ENCODE results near the gene MGAT3.

MGAT3 gene

DNA sequence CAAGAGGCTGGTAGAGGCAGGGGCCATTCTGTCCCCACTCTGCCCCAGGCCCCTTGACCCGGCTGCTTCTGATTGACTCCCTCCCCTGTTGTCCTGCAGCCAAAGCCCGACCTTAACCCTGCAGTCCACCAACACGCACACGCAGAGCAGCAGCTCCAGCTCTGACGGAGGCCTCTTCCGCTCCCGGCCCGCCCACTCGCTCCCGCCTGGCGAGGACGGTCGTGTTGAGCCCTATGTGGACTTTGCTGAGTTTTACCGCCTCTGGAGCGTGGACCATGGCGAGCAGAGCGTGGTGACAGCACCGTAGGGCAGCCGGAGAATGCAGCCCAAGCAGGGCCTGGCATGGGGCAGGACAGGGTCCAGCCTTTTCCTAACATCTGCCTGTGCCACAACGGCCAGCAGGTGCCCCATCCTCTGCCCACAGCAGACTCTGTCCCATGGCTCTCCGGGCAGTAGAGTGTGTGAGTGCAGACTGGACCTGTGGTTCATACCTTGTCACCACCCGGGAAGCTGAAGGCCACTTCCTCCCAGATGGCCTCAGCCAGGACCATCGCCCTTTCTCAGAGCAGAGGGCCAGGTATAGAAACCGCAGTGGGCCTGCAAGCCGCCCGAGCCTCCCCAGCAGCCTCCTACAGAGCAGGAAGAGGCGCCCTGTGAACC lies 26.8 kb upstream of the MGAT3 start:
- no peak for DNase-seq

DNA sequence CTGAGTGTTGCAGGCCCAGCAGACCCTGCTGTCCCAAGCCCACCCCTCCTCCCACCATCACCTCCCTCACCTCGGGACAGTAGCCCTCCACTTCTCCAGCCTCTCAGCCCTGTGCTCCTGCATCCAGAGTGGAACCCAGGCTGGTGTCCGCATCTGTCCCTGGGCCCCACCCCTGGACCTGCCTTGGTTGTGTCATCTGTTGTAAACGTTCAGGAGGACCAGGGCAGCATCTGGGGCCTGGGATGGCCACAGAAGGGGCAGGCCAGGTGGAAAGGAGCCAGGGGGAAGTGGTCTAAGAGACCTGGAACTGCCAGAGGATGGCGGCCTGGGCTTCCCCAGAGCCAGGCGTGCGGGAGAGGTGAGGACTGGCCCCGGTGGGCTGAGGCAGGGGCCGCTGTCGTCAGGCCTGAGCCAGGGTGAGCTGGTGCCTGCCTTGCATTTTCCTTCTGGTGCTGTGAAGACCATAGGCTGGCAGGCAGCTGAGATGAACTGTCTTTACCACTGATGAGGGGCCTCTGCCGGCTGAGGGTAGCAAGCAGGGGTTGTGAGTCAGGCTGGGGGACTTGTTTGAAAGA lies 26.1 kb upstream of the MGAT3 start:
- DNase-seq, result no peak

DNA sequence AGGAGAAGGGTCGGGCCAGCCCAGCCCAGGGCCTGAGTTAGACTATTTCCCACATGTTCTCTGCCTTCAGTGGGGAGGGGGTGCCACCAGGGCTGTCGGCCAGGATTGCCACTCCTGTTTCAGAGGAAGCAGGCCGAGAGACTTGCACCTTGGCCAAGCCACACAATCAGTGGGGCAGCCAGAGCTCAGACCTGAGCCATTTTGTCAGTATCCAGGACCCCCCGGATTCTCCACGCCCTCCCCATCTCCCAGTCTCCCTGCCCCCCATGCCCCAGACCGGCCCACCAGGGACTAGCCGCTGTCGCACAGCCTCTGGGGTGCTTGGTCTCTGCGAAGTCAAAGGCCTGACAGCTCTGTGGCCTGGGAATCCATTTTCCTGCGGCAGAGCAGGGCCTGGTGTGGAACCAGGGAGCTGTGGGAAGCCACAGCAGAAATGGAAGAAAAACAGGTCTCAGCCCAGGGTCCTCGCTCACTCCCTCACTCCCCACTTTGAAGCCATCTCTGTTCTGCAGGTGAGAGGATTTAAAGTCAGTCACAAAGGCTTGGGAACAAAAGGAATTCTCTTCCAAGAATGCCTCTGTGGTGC lies 25.5 kb upstream of the MGAT3 start:
- DNase-seq, result no peak

DNA sequence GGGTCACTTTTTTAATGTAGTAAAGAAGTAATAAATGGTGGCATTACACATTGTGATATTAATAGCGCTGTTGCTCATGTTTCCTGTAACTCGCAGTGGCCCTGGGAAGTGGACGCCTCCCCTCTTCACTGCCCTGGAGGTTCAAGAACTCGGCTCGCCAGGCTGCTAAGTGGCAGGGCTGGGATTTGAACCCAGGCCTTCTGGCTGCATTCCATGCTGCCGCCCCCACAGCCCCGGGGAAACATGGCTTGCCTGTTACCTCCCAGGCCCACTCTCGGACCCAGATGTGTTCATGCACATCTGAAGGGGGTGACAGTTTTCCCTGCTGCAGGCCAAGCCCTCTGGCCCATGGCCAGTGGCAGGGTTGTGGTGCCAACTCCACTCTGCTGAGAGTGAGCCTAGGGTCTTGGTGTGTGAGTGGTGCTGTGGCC lies 25.0 kb upstream of the MGAT3 start:
- no peak for DNase-seq

DNA sequence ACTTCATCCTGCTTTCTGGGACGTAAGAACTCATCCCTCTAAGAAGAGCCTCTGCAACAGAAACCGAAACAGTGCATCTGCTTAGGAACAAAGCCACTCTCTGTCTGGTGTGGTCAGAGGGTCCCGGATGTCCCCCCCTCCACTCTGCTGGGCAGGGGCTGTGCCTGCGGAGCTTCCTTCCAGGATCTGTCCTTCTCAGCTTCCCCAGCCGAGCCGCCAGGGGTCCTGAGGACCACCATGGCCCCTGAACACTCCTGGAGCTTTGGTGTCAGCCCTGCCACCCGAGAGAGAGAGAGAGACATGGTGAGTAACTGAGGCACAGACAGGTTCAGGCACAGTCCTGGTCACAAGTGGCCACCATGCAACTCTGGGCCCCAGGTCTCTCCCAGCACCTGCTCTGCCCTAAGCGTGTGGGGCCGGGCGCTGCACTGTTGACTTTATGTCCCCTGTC lies 24.4 kb upstream of the MGAT3 start:
- DNase-seq, result no peak

DNA sequence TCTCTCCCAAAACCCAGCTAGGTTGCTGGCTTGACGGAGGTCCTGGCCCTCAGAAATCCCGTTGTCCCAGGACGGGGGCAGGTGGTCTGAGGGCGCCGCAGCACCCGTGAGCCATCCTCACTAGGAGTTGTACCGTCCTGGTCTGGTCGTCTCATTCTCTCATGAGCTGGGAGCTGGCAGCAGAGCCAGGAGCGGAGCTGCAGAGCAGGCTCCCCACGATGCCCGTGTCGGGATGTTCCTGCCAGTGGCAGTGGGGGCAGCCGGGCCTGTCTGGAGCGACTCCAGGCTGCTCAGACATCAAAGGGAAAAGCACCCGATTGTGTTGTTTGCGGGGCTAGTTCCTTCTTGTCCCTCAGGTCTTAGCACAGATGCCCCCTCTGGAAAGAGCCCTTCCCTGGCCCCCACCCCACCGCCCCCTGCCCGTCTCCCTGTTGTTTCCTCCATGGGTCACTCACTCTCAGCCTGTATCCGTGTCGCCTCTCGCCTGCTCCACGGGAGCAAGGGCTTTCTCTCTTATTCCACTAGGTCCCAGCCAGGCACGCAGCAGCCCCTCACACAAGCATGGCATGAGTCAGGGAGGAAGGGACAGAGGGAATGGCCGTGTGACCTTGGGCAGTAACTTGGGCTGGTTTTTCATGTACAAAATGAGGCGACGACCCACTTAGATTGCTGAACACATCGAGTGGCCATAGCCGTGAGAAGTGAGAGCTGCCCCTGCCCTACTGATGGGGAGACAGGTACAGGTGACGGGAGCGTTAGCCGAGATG lies 23.2 kb upstream of the MGAT3 start:
- DNase-seq, result no peak

DNA sequence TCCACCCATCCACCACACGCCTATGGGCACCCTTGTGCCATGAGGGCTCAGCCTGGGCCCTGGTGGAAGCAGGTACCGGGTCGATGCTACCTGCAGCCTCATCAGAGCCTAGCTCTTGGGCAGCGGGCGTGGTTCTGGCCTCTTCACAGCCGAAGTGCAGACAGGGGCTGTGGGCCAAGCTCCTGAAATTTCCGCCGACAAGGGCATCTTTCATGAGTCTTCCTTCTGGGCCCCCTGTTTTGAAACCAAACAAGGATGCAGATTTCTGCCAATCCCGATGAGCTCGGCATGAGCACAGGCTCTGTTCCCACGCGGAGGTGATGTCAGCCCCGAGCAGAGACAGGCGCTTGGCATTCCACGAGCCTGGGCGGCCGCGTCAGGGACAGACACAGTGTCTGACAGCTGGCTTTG lies 22.6 kb upstream of the MGAT3 start:
- DNase-seq, result no peak

DNA sequence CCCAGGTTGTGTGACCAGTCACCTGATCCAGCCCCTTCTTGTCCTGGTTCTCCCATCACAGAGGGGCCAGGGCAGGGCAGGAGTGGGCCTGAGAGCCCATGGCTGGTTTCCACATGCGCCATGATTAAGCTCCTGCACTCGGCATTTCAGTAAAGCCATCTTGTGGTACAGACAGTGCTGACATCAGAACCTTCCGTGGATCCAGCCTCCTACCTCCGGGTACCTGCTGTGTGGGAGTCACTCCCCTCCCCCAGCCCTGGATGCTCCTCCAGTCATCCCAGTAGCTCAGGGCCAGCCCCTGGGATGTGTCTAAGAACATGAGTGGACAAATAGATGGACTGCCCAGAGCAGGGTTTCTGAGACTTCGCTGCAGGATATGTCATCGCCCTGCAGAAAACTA lies 22.1 kb upstream of the MGAT3 start:
- no peak for DNase-seq

DNA sequence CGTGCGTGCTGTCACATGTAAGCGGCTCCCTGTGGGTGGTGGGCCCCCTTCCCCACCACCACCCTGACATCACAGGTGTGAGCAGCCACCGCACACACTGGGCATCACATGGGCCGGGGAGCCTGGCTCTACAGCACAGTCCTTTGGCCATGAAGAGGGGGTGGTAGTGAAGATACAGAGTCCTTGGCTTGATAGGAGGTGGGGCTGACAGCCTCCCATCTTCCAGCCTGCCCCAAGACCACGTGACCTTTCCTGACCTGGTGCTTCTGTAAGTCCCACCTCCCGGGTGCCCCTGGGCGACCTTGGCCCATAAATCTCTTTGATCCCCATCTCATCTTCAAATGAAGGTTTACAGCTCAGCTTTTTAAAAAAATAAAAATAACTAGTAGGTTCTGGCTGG lies 21.2 kb upstream of the MGAT3 start:
- no peak for DNase-seq

DNA sequence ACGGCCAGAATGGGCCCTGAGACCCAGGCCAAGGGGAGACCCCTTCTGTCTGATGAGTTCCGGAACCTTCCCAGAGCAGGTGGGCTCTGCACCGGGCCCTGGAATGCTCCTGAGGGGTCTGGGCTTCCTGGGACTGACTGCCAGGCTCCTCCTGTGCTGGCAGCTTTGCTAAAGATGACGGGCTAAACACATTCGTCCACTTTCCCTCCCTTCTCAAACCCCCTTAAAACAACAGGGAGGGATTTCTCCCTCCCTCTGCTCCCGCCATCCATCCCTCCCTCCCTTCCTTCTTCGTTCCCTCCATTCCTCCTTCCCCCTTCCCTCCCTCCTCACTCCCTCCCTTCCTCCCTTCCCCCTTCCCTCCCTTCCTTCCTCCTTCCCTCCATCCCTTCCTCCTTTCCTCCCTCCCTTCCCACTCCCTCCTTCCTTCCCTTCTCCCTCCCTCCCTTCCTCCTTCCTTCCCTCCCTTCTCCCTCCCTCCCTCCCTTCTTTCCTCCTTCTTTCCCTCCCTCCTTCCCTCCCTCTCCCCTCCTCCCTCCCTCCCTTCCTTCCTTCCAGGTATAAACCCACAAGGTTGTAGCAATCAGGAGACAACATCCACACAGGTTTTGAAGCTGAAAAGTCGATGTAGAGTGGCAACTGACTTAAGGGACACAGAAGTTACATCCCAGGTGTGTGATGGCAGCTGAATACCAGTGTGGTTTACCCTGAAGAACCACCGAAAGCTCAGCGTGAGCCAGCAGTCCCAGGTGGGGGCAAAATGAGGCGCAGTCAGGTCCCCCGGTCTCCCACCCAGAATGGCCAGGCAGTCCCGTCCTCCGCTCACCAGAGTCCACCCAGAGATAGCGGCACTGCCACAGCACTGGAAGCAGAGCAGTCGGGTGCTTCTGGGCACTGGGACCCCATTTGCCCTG lies 18.8 kb upstream of the MGAT3 start:
- DNase-seq, result no peak

DNA sequence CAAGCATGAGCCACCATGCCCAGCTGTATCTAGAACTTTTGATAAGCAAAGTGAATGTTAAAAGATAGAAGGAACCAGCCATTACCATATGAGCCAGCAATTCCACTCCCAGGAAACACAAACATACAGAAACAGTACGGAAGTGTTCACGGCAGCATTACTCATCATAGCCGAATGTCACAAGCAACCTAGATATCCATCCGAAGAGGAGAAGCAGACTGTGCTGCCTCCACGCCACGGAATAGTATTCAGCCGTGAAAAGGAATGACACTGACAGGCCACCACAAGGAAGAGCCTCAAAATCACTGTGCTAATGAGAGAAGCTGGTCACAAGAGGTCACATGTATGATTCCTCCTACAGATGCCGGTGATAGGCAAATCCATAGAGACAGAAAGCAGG lies 17.6 kb upstream of the MGAT3 start:
- no peak for DNase-seq

DNA sequence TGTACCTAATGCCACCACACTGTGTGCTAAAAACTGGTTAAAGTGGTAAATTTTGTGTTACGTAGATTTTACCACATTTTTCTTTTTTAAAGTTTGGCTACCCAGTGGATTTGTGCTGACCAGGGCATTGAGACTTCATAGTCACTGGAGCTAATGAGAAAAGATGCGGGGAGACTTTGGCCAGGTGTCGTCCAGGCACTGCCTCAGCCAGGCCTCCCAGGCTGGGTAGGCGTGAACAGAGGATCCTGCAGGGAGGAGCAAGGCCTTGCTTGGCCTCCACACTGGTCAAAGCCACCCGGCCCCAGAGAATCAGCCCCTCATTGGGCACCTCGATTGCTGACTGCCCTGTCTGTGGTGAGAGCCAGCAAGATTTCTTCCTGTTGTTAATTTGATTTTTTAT lies 13.4 kb upstream of the MGAT3 start:
- DNase-seq, result no peak

DNA sequence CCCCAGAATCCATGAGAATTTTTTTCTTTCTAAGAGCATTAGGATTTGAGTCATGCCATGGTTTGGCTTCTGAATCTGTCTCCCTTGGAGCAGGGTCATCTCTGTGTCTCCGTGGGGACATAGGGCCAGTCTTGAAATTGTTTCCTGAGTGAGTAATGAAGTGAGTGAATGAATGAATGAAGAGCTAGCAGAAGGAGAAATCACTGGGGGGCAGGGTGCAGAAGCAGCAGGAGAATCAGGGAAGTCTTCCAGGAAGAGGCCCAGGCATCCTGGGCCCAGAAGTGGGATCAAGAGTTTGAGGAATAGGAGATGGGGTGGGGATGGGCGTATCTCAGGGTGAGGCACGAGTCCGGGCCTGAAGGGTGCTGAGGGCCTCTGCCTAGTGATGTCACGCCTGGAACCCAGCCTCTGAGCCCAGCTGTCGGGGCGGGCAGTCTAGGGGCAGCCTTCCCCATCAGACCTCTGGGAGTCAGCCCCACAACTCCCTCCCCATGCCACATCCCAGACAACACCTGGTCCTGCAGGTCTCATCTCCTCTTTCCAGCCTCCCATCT lies 12.5 kb upstream of the MGAT3 start:
- DNase-seq, result no peak

DNA sequence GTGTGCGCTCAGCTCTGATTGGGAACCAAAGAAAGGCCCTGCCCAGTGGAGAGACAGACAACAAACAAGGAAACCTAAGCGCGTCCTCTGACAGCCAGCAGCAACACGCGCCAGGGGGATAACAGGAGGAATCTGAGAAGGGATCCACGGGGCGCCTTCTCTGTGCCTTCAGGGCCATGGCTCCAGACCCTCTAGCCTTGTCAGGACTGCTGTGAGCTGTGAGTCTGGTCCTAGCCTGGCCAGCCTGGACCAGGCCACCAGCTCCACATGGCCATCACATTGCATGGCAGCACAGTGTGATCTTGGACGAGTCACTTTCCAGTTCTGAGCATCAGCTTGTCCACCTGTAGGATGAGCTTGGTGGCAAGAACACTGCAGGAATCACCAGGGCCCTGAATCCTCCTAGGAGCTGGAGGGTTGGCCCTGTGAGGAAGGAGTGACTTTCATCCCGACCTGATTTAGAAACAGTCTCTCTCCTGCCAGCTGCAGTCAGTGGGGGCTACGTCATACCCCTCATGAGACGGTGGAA lies 11.8 kb upstream of the MGAT3 start:
- DNase-seq, result no peak

DNA sequence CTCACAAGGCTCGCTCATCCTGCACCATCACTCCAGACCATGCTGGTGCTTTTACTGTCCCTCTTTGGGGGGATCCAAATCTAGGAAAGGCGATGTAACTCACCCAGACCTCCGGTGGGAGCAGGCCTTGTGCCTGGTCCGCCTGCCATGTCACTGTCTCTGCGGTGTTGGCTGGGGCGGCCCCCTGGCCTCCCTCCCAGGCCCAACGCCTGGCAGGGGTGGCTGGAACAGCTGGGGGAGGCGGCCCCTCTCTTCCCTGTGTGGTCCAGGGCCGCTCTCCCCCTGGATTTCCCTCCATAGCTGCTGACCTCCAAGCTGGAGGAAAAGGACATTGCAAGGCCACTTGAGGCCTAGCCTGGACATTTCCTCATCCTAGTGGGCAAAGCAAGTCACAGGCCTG lies 11.1 kb upstream of the MGAT3 start:
- DNase-seq, result no peak

DNA sequence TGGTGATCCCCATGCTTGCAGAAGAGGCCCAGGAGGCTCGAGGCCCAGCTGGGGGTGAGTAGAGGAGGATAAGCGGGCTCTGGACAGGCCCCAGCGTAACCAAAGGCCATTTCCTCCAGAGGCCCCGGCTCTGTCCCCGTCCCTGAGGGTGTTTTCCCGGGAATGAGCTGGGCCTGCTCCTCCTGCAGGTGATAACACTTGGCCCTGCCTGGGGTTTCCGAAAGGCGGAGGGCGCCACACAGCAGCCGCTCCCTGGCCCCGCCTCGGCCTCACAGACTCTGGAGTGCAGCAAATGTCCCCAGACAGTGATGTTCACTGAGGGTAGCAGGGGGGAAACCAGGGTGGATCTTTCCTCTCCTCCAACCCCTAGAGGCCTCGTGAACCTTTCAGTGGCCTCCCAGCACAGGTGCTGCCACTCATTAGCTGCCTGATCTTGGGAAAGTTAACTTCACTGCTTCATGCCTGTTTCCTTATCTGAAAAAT lies 10.5 kb upstream of the MGAT3 start:
- no peak for DNase-seq

DNA sequence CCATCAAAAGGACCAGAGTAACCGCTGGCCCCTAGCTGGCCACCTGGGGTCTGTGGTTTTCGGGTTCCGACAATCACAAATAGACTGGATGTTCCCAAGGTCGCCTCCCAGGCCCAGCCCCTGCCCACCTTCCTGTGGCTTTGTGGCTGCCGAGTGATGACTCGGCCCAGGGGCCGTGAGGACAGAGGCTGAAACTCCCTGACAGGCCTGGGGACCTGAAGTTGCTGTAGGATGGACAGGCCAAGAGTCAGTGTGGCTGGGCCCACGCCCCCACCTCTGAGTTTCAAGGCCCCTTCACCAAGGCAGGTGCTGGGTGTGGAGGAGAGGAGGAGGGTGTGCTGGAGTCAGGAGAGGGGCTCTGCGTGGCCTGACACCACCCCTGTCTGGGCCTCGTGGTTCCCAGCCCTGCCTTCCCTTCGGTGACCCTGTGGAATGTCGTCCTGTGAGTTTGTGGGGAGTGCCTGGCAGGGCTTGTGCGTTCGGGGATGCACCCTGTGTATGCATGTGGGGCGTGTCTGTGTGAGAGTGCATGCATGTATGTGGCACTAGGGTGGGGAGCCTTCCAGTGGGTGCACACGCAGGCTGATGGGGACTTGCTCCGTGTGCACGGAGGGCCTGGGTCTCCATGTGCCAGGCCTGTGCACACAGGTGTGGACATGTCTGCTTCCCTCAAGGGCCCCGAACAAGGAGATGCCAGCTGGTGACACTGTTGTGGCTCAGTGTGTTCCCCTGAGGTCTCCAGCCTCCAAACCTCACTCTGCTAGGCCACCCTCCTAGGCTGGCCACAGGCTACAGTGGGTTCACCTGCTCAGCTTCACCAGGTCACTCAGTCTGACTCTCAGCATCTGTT lies 8.4 kb upstream of the MGAT3 start:
- no peak for DNase-seq

DNA sequence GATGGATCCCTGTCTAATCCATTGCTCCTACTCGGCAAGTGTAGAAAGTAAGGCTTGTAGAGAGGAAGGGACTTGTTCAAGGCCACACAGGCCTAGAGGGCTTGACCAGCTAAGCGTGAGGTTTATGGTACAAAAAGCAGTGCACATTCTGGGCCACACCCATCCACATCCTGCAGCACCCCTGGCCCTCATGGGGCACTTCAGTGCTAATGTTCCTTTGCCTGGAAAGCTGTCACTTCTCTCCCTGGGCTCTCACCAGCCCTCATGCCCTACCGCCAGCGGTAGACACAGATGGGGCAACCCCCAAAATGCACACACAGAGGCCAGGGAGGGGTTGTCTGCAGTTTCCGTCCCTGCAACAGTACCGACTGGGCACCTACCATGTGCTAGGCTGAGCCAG lies 7.1 kb upstream of the MGAT3 start:
- DNase-seq, result no peak

DNA sequence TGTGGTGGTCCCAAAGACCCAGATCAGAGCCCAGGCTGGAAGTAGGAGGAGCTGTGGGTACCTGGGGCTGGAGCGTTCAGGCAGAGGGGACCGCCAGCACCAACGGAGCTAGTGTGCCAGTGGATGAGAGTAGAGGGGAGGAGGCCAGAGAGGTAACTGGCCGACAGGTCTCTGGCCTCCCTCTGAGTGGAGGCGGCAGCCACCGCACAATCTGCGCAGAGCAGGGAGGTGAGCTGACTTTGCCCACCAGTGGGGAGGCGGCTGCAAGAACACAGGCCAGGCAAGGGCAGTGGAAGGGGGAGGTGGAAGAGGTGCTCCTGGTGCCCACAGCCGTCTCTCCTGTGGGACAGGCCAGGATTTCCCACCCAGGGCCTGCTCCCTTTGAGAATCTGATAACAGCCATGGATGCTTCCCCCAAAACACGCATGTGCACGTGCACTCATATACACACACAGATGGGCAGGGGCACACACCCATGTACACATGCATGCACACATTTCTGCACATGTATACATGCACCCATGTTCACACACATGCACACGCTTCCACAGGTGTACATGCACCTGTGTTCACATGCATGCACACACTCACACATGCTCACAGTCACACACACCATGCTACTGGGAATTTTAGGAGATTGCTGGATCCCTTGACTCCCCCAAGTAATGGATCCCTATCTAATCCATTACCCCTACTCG lies 6.4 kb upstream of the MGAT3 start:
- no peak for DNase-seq

DNA sequence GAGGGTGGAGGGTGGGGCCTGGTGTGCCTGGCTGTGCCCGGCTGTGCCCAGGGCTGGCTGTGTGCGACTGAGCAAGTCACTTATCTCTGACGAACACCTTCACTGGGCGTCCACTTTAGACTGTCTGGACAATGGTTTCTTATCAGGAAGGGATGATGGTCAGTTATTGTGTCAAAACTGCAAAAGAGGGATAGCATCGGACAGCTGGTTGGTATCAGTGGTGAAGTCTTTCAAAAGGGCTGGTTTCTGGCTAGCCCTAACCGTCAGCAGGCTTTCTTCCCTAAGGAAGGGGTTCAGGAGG lies 4.1 kb upstream of the MGAT3 start:
- DNase-seq, result no peak
